WTC11 (cell line): ENCODE measurements around the gene KLLN. TPM values are rescaled to one million over a fixed set of nuclear protein-coding genes. Genes with fewer than 3 reads are reported as not detected.
A peak's percentile ranks its signal among the peaks of the same experiment; 100 is the strongest.

Experiments
- ATAC-seq: fragments of 200-7000 bp; cut with Tn5 transposase; 2 replicates; pipeline ENCODE4 v1.10.0; 2021; ENCODE audit warnings: mild to moderate bottlenecking, moderate library complexity
- CTCF ChIA-PET: fragments of 300-600 bp; sonication (Branson Sonifier 250); formaldehyde crosslinking; loops from one replicate; lab custom pipeline; 2021; ENCODE audit warnings: antibody characterized with exemption; lab: Charles Lee
- POLR2A ChIA-PET: fragments of 350-600 bp; sonication (Branson Sonifier 250); formaldehyde crosslinking; loops from one replicate; lab custom pipeline; 2021; ENCODE audit warnings: antibody characterized with exemption; lab: Charles Lee
- DNase-seq: peaks from one replicate; pipeline ENCODE4 v3.0.0; 2021; ENCODE audit warnings: low spot score
- H3K27ac Mint-ChIP-seq: 2 replicates; pipeline ENCODE4 v1.8.0; 2021; ENCODE audit warnings: mixed read lengths
- H3K27me3 Mint-ChIP-seq: 2 replicates; pipeline ENCODE4 v1.8.0; 2021; ENCODE audit warnings: low read depth, mild to moderate bottlenecking, moderate library complexity, mixed read lengths
- H3K36me3 Mint-ChIP-seq: 2 replicates; pipeline ENCODE4 v1.8.0; 2021; ENCODE audit warnings: mixed read lengths
- H3K4me1 Mint-ChIP-seq: 2 replicates; pipeline ENCODE4 v1.8.0; 2022; ENCODE audit warnings: mixed read lengths
- H3K4me3 Mint-ChIP-seq: 2 replicates; pipeline ENCODE4 v1.8.0; 2021; ENCODE audit warnings: mild to moderate bottlenecking, moderate library complexity, mixed read lengths
- H3K9me3 Mint-ChIP-seq: 2 replicates; pipeline ENCODE4 v1.8.0; 2021; ENCODE audit warnings: mixed read lengths
- ATF1 ChIP-seq: sonication (generic); formaldehyde crosslinking; IDR thresholded peaks from 2 replicates; pipeline ENCODE4 v1.8.1; 2023; ENCODE audit warnings: mild to moderate bottlenecking, moderate library complexity, missing genetic modification reagents
- CBFB ChIP-seq: sonication (generic); formaldehyde crosslinking; IDR thresholded peaks from 2 replicates; pipeline ENCODE4 v1.8.1; 2022; ENCODE audit warnings: mild to moderate bottlenecking, low read depth, missing genetic modification reagents
- E2F4 ChIP-seq: sonication (generic); formaldehyde crosslinking; IDR thresholded peaks from 2 replicates; pipeline ENCODE4 v1.8.1; 2022; ENCODE audit warnings: low read depth, mild to moderate bottlenecking, moderate library complexity, missing genetic modification reagents, borderline replicate concordance
- FOXP1 ChIP-seq: sonication (generic); formaldehyde crosslinking; IDR thresholded peaks from 2 replicates; pipeline ENCODE4 v1.8.0; 2022; ENCODE audit warnings: missing genetic modification reagents, mild to moderate bottlenecking, moderate library complexity, borderline replicate concordance
- NFATC4 ChIP-seq: fragments of 250-450 bp; sonication (Bioruptor Pico); IDR thresholded peaks from 2 replicates; pipeline ENCODE4 v1.9.0; 2021; ENCODE audit warnings: mild to moderate bottlenecking
- PRRX2 ChIP-seq: fragments of 250-450 bp; sonication (Bioruptor Pico); IDR thresholded peaks from 2 replicates; pipeline ENCODE4 v1.8.0; 2021; ENCODE audit warnings: mild to moderate bottlenecking
- SMAD3 ChIP-seq: sonication (generic); formaldehyde crosslinking; IDR thresholded peaks from 2 replicates; pipeline ENCODE4 v1.8.0; 2022; ENCODE audit warnings: missing genetic modification reagents, mild to moderate bottlenecking, borderline replicate concordance
- USF2 ChIP-seq: sonication (generic); formaldehyde crosslinking; IDR thresholded peaks from 2 replicates; pipeline ENCODE4 v1.8.1; 2023; ENCODE audit warnings: mild to moderate bottlenecking, missing genetic modification reagents, moderate library complexity
- ZNF423 ChIP-seq: fragments of 250-450 bp; sonication (Bioruptor Pico); IDR thresholded peaks from 2 replicates; pipeline ENCODE4 v2.1.2; 2022; ENCODE audit warnings: mild to moderate bottlenecking, moderate library complexity
- total RNA-seq: library from RNA; stranded (reverse); gene quantifications from 3 replicates; pipeline ENCODE4 v1.2.3, GENCODE V29; 2021

The KLLN gene
- total RNA-seq, 1 experiment from 2014 or later = 0.52 TPM

- DNase-seq = no peak
- H3K4me3 Mint-ChIP-seq = peak overlapping the region; percentile 95
- peaks cover 5% of the 10 kb centered on the region; the same call in 1 of the 2 replicates for H3K27me3 Mint-ChIP-seq
- ATAC-seq = no peak
- H3K4me1 Mint-ChIP-seq = peaks cover 26% of the 10 kb centered on the region
- POLR2A ChIA-PET = interaction anchor here (3.0 kb wide), 1 partner anchor 46 kb away, joined by 22 read pairs; the partner anchor contains the start of genes KLLN and PTEN
- H3K9me3 Mint-ChIP-seq = no peaks in the 10 kb centered on the region
- H3K36me3 Mint-ChIP-seq = peaks cover 7% of the 10 kb centered on the region
- CTCF ChIA-PET = interaction anchor here (1.0 kb wide), 1 partner anchor 46 kb away, joined by 4 read pairs; no protein-coding TSS in a partner anchor
- peak overlapping the region; percentile 96 for H3K27ac Mint-ChIP-seq
- TF ChIP-seq NFATC4 (CRISPR knock-in tag) = no peak
- TF ChIP-seq USF2 (CRISPR knock-in tag) = no peak
- no peak for TF ChIP-seq SMAD3
- TF ChIP-seq PRRX2 (CRISPR knock-in tag) = no peak
- TF ChIP-seq E2F4 (CRISPR knock-in tag) = no peak
- no peak for TF ChIP-seq FOXP1 (CRISPR knock-in tag)
- no peak for TF ChIP-seq CBFB (CRISPR knock-in tag)
- TF ChIP-seq, all 79 proteins: peak for 0
Observed at GRCh38 chr10:87816898-87817608, 46.3 kb downstream of the KLLN start.

DNA sequence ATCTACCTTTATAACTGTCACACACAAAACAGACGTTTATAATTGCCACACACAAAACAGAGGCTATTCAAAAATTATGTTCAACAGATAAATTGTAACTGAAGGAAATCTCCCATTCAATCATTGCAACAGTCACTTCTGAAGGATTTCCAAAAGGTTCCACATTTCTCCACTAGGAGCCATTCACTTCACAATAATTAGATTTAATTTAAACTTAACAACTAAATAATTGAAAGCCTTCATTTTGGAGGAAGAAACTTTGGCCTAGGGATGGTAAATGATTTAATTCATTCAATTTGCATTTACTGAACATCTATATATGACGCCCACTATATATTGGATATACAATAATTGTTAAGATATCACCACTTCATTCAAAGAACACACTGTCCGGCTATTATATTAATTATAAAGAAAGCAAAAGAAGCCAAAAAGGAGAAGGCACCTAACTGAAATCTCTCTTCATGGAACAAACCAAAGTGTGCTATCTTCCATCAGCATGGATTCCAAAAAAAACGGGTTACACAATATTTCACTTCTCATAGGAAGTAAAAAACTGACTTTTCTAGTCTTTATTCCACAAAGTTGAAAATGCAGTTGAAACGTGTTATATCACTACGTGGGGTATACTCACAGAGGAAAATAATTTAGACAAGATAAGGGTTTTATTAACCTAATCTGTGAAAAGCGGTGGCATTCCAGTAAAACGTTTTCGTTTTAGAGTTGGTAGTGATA lies 47.0 kb downstream of the KLLN start:
- H3K27me3 Mint-ChIP-seq = peaks cover 5% of the 10 kb centered on the region; the same call in 1 of the 2 replicates
- DNase-seq = no peak
- H3K4me3 Mint-ChIP-seq = peak overlapping the region; percentile 95
- no peaks in the 10 kb centered on the region for H3K9me3 Mint-ChIP-seq
- ATAC-seq = no peak
- POLR2A ChIA-PET = no interaction called here
- peaks cover 14% of the 10 kb centered on the region for H3K36me3 Mint-ChIP-seq
- TF ChIP-seq ATF1 (CRISPR knock-in tag) (no peak), ZNF423 (no peak)
- 0 out of 2 replicates have a peak overlapping the region, but pooled peaks have one; percentile 54 for H3K27ac Mint-ChIP-seq
- peaks cover 26% of the 10 kb centered on the region for H3K4me1 Mint-ChIP-seq
- CTCF ChIA-PET = no interaction called here

Other genes with a start within 250 kb of the KLLN start
- gene PAPSS2, start 203.7 kb downstream of the KLLN start, total RNA-seq = 22.1 to 30.4 TPM (median 29.7 TPM) in 3 replicates
- gene ATAD1, start 45.3 kb downstream of the KLLN start, total RNA-seq = 43.7 to 46.7 TPM (median 45.5 TPM) in 3 replicates
- gene PTEN, start 92 bp upstream of the KLLN start, total RNA-seq = 44.5 to 54.2 TPM (median 45.6 TPM) in 3 replicates